ENCODE results near the gene RAB31.

Gene RAB31

DNA sequence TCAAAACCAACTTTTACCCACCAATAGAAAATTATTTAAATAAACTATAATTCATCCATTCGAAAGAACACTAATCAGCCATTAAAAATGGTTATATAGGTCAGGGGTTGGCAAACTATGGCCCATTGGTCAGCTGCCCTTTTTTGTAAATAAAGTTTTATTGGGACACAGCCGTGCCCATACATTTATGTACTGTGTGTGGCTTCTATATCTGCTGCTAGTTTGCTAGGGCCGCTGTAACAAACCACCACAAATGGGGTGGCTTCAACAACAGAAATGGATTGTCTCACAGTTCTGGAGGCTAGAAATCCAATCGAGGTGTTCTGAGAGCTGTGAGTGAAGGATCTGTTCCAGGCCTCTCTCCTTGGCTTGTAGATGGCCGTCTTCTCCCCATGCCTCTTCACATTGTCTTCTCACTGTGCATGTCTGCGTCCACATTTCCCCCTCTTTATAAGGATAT is 170.7 kb downstream of the RAB31 start:
- no peak overlapping the region for H2AFZ ChIP-seq (ENCODE audit: low read length)
- H3K4ac ChIP-seq (ENCODE audit: low read length): no peak overlapping the region
- no peak for DNase-seq (ENCODE audit: low spot score)
- H2BK120ac ChIP-seq (ENCODE audit: low read depth, low read length): no peak overlapping the region
- no peak overlapping the region for H3K4me3 ChIP-seq (ENCODE audit: low read length in 2 of 2)
- H3K79me1 ChIP-seq (ENCODE audit: low read depth, low read length): no peaks in the 10 kb centered on the region
- H3K14ac ChIP-seq (ENCODE audit: low read length): no peak overlapping the region
- H3K9ac ChIP-seq (ENCODE audit: low read depth, low read length, poor library complexity): no peak overlapping the region
- H3K27ac ChIP-seq (replicated peaks; ENCODE audit: low read length): no peak overlapping the region
- H3K23ac ChIP-seq (ENCODE audit: low read depth, low read length, poor library complexity): no peak overlapping the region
- H3K4me1 ChIP-seq (ENCODE audit: control insufficient read depth in 2 of 2, insufficient read depth in 1 of 2, low read depth in 1 of 2, low read length in 2 of 2): no peaks in the 10 kb centered on the region
- no peak overlapping the region for H2AK5ac ChIP-seq (ENCODE audit: low read depth, low read length)
- H3K36me3 ChIP-seq (replicated peaks in 1 of 2; ENCODE audit: control insufficient read depth in 2 of 2, insufficient read depth in 2 of 2, low read length in 2 of 2): no peaks in the 10 kb centered on the region
- no peak overlapping the region for H2BK5ac ChIP-seq (ENCODE audit: low read length)
- H3K18ac ChIP-seq (ENCODE audit: low read length): no peak overlapping the region
- H4K8ac ChIP-seq (ENCODE audit: low read depth, low read length): no peak overlapping the region
- H4K91ac ChIP-seq (ENCODE audit: low read depth, low read length, poor library complexity): no peak overlapping the region
- no peak overlapping the region for H3K4me2 ChIP-seq (ENCODE audit: insufficient read depth, low read length, poor library complexity, severe bottlenecking)
- no peaks in the 10 kb centered on the region for H3K9me3 ChIP-seq (replicated peaks in 1 of 2; ENCODE audit: control insufficient read depth in 2 of 2, insufficient read depth in 1 of 2, low read depth in 1 of 2, low read length in 2 of 2)
- H2BK12ac ChIP-seq (ENCODE audit: low read length): no peak overlapping the region
- WGBS, 2 donors (ENCODE audit: extremely low coverage in 2 of 2, insufficient read length in 2 of 2, insufficient replicate concordance in 1 of 2): no CpG with 5 or more reads among the region's 6 CpGs
- no peaks in the 10 kb centered on the region for H3K27me3 ChIP-seq (ENCODE audit: control insufficient read depth in 3 of 3, insufficient read depth in 3 of 3, low read depth in 1 of 3, low read length in 3 of 3)
- H2BK15ac ChIP-seq (ENCODE audit: low read length): no peak overlapping the region

DNA sequence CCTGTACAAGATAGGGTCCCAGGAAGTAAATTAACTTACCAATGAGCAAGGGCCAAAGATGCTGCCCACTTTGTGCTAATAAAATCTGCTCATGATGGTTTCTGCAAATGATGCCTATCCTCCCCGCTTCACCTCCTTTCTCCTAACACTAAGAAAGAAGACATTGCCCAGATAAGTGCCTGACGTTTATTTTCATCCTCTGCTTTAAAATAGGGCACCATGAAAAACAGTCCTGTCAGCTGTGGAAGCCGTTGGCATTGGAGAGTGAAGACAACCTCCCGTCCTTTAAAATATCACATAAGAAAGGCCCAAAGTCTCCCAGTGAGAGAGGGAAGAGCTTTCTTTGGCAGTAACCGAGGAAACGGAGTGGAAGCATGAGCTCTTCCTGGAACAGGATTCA is 176.0 kb downstream of the RAB31 start:
- no peak overlapping the region for H2BK120ac ChIP-seq (ENCODE audit: low read depth, low read length)
- no peaks in the 10 kb centered on the region for H3K27me3 ChIP-seq (ENCODE audit: control insufficient read depth in 3 of 3, insufficient read depth in 3 of 3, low read depth in 1 of 3, low read length in 3 of 3)
- no peak for DNase-seq (ENCODE audit: low spot score)
- H4K91ac ChIP-seq (ENCODE audit: low read depth, low read length, poor library complexity): no peak overlapping the region
- no CpG with 5 or more reads among the region's 6 CpGs for WGBS, 2 donors (ENCODE audit: extremely low coverage in 2 of 2, insufficient read length in 2 of 2, insufficient replicate concordance in 1 of 2)
- no peaks in the 10 kb centered on the region for H3K36me3 ChIP-seq (replicated peaks in 1 of 2; ENCODE audit: control insufficient read depth in 2 of 2, insufficient read depth in 2 of 2, low read length in 2 of 2)
- H2BK5ac ChIP-seq (ENCODE audit: low read length): no peak overlapping the region
- no peak overlapping the region for H3K23ac ChIP-seq (ENCODE audit: low read depth, low read length, poor library complexity)
- H3K79me1 ChIP-seq (ENCODE audit: low read depth, low read length): no peaks in the 10 kb centered on the region
- H2BK12ac ChIP-seq (ENCODE audit: low read length): no peak overlapping the region
- H4K8ac ChIP-seq (ENCODE audit: low read depth, low read length): no peak overlapping the region
- no peak overlapping the region for H2BK15ac ChIP-seq (ENCODE audit: low read length)
- H3K9ac ChIP-seq (ENCODE audit: low read depth, low read length, poor library complexity): no peak overlapping the region
- H3K14ac ChIP-seq (ENCODE audit: low read length): no peak overlapping the region
- H3K18ac ChIP-seq (ENCODE audit: low read length): no peak overlapping the region
- peak overlapping the region; percentile 27 for H2AFZ ChIP-seq (ENCODE audit: low read length)
- no peak overlapping the region for H3K27ac ChIP-seq (replicated peaks; ENCODE audit: low read length)
- H2AK5ac ChIP-seq (ENCODE audit: low read depth, low read length): no peak overlapping the region
- no peak overlapping the region for H3K4me2 ChIP-seq (ENCODE audit: insufficient read depth, low read length, poor library complexity, severe bottlenecking)
- H3K4me3 ChIP-seq (ENCODE audit: low read length in 2 of 2): no peak overlapping the region
- H3K9me3 ChIP-seq (replicated peaks in 1 of 2; ENCODE audit: control insufficient read depth in 2 of 2, insufficient read depth in 1 of 2, low read depth in 1 of 2, low read length in 2 of 2): no peaks in the 10 kb centered on the region
- H3K4ac ChIP-seq (ENCODE audit: low read length): no peak overlapping the region
- H3K4me1 ChIP-seq (ENCODE audit: control insufficient read depth in 2 of 2, insufficient read depth in 1 of 2, low read depth in 1 of 2, low read length in 2 of 2): no peaks in the 10 kb centered on the region

DNA sequence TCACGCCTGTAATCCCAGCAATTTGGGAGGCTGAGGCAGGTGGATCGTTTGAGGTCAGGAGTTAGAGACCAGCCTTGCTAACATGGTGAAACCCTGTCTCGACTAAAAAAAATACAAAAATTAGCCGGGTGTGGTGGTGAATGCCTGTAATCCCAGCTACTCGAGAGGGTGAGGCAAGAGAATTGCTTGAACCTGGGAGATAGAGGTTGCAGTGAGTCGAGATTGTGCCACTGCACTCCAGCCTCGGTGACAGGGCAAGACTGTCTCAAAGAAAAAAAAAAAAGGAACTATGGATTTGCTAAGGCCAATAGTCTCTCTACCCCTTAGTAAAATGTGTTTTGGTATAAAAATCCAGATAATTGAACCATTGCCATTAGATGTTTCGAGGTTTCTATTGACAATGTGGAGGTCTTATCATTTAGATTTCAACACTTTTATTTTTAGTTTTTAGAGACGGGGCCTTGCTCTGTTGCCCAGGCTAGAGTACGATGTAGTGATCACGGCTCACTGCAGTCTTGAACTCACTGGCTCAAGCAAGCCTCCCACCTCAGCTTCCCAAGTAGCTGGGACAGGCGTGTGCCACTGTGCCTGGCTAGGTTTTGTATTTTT is 176.5 kb downstream of the RAB31 start:
- DNase-seq (ENCODE audit: low spot score): no peak
- no CpG with 5 or more reads among the region's 12 CpGs for WGBS, 2 donors (ENCODE audit: extremely low coverage in 2 of 2, insufficient read length in 2 of 2, insufficient replicate concordance in 1 of 2)

DNA sequence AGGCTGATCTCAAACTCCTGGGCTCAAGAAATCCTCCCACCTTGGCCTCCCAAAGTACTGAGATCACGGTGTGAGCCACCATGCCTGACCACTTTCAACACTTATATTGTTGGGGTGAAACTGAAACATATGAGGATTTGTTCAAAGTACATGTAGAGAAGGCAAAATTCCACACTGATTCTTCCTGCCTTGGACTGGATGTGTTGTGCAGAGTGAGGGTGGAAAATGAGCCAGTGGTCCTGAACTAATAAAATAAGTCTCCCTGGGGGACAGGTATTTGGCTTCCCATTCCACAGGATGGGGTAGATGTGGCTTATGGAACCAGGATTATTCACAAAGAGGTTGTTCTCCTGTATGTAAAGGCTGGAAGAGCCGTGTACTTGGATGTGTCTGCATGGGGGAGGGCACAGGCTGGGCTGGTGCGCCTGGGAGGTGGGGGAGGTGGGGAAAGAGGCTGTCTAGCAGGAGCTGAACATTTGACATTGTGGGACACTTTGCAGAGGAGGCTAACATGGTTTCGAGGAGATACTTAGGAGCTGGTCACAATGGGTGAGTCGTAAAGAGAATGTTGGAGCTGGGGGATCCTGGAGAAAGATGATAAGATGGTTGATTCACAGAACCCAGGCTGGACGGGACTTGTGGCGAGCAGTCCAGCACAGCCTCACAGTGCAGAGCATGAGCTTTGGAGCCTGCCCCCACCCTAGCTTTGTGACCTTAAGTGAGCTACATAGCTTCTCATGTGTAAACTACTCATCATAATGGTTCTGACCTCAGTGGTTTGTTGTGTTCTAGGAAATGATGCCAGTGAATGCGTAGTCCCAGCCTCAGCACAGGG is 177.3 kb downstream of the RAB31 start, which contains the start of gene TXNDC2:
TSS of gene TXNDC2 (plus strand) at position 804 of the 835 bp plus-strand sequence. CDS start 708 bp downstream, outside the sequence.
- Histone ChIP-seq H2AK5ac (ENCODE audit: low read depth, low read length) (no peak within 1 kb of the TSS), H3K4me2 (ENCODE audit: insufficient read depth, low read length, poor library complexity, severe bottlenecking) (no peak within 1 kb of the TSS), H2BK15ac (ENCODE audit: low read length) (no peak within 1 kb of the TSS), H4K91ac (ENCODE audit: low read depth, low read length, poor library complexity) (no peak within 1 kb of the TSS), H3K4me1 (ENCODE audit: control insufficient read depth in 2 of 2, insufficient read depth in 1 of 2, low read depth in 1 of 2, low read length in 2 of 2) (no peaks in the 10 kb centered on the region), H3K79me1 (ENCODE audit: low read depth, low read length) (no peaks in the 10 kb centered on the region), H3K9me3 (replicated peaks in 1 of 2; ENCODE audit: control insufficient read depth in 2 of 2, insufficient read depth in 1 of 2, low read depth in 1 of 2, low read length in 2 of 2) (no peaks in the 10 kb centered on the region), H2BK120ac (ENCODE audit: low read depth, low read length) (no peak within 1 kb of the TSS), H2BK12ac (ENCODE audit: low read length) (no peak within 1 kb of the TSS), H3K27ac (replicated peaks; ENCODE audit: low read length) (no peak within 1 kb of the TSS), H3K18ac (ENCODE audit: low read length) (no peak within 1 kb of the TSS), H3K36me3 (replicated peaks in 1 of 2; ENCODE audit: control insufficient read depth in 2 of 2, insufficient read depth in 2 of 2, low read length in 2 of 2) (no peaks in the 10 kb centered on the region), H3K9ac (ENCODE audit: low read depth, low read length, poor library complexity) (no peak within 1 kb of the TSS), H4K8ac (ENCODE audit: low read depth, low read length) (no peak within 1 kb of the TSS), H3K23ac (ENCODE audit: low read depth, low read length, poor library complexity) (no peak within 1 kb of the TSS), H2AFZ (ENCODE audit: low read length) (no peak within 1 kb of the TSS), H3K14ac (ENCODE audit: low read length) (no peak within 1 kb of the TSS), H2BK5ac (ENCODE audit: low read length) (no peak within 1 kb of the TSS), H3K27me3 (ENCODE audit: control insufficient read depth in 3 of 3, insufficient read depth in 3 of 3, low read depth in 1 of 3, low read length in 3 of 3) (no peaks in the 10 kb centered on the region), H3K4ac (ENCODE audit: low read length) (no peak within 1 kb of the TSS), H3K4me3 (ENCODE audit: low read length in 2 of 2) (no peak within 1 kb of the TSS)
- DNase-seq (ENCODE audit: low spot score): no peak
- no CpG with 5 or more reads among the region's 8 CpGs for WGBS, 2 donors (ENCODE audit: extremely low coverage in 2 of 2, insufficient read length in 2 of 2, insufficient replicate concordance in 1 of 2)

More for the DNA sequence above, 176.5 kb downstream of the RAB31 start:
- Histone ChIP-seq H2AK5ac (ENCODE audit: low read depth, low read length) (no peak overlapping the region), H4K8ac (ENCODE audit: low read depth, low read length) (no peak overlapping the region), H3K27me3 (ENCODE audit: control insufficient read depth in 3 of 3, insufficient read depth in 3 of 3, low read depth in 1 of 3, low read length in 3 of 3) (no peaks in the 10 kb centered on the region), H2AFZ (ENCODE audit: low read length) (peak overlapping the region; percentile 27), H3K4ac (ENCODE audit: low read length) (no peak overlapping the region), H3K14ac (ENCODE audit: low read length) (no peak overlapping the region), H3K9ac (ENCODE audit: low read depth, low read length, poor library complexity) (no peak overlapping the region), H4K91ac (ENCODE audit: low read depth, low read length, poor library complexity) (no peak overlapping the region), H3K36me3 (replicated peaks in 1 of 2; ENCODE audit: control insufficient read depth in 2 of 2, insufficient read depth in 2 of 2, low read length in 2 of 2) (no peaks in the 10 kb centered on the region), H3K9me3 (replicated peaks in 1 of 2; ENCODE audit: control insufficient read depth in 2 of 2, insufficient read depth in 1 of 2, low read depth in 1 of 2, low read length in 2 of 2) (no peaks in the 10 kb centered on the region), H3K23ac (ENCODE audit: low read depth, low read length, poor library complexity) (no peak overlapping the region), H3K79me1 (ENCODE audit: low read depth, low read length) (no peaks in the 10 kb centered on the region), H3K27ac (replicated peaks; ENCODE audit: low read length) (no peak overlapping the region), H3K18ac (ENCODE audit: low read length) (no peak overlapping the region), H2BK15ac (ENCODE audit: low read length) (no peak overlapping the region), H2BK12ac (ENCODE audit: low read length) (no peak overlapping the region), H2BK5ac (ENCODE audit: low read length) (no peak overlapping the region), H3K4me1 (ENCODE audit: control insufficient read depth in 2 of 2, insufficient read depth in 1 of 2, low read depth in 1 of 2, low read length in 2 of 2) (no peaks in the 10 kb centered on the region), H2BK120ac (ENCODE audit: low read depth, low read length) (no peak overlapping the region), H3K4me2 (ENCODE audit: insufficient read depth, low read length, poor library complexity, severe bottlenecking) (no peak overlapping the region), H3K4me3 (ENCODE audit: low read length in 2 of 2) (no peak overlapping the region)
